ENCODE results near the gene HEXD. TPM values are rescaled to one million over a fixed set of nuclear protein-coding genes. Genes with fewer than 3 reads are reported as not detected.

The HEXD gene
- total and polyA plus RNA-seq, 12 donors = 8.9 to 292 (median 43.8) TPM

DNA sequence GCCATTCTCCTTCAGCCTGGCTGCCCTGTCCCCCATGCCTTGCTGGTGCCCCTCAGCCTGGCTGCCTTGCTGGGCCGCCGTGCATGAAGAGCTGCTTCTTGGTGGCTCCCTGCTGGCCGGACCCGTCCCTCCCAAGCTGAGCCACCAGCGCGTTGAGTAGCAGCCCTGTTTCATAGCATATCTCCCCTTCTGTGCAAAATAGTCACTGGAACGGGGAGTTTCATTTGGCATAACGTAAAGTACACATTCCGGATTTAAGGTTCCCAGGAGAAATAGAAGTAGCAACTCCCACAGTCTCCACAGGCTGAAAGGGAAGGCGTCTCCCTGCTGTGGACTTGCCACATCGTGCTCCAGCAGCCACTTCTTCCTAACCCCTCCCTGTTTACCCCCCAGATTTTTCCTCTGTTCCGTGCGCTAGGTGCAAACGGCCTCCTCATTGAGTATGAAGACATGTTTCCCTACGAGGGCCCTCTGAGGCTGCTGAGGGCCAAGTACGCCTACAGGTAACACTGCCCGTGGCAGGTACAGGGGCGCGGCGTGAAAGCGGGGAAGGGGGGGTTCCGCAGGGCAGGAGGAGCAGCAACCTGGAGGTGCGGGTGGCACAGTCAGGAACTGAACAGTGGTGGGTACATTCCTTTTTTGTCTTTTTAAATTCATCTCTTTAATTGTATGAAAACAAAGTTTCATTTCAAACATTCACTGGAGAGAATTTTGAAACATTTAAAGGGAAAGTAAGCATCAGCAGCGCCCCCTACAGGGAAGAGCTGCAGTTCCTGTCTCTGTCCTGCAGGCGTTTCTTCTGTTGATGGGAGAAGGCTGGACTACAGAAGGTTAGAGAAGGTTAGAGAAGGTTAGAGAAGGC lies 6.1 kb downstream of the HEXD start:
- intact Hi-C loops (cut with DNase I) = no loop called here
- Histone ChIP-seq H3K4me3 (no peak overlapping the region), H3K36me3 (replicated peaks in 1 of 2) (peaks cover 0 to 6% of the 10 kb centered on the region in 2 donors), H3K27me3 (no peaks in the 10 kb centered on the region), H3K4me1 (replicated peaks in 1 of 2) (peaks cover 0 to 3% of the 10 kb centered on the region in 2 donors), H3K27ac (no peak overlapping the region), H3K9me3 (replicated peaks in 1 of 3) (no peaks in the 10 kb centered on the region)
- TF ChIP-seq CTCF (IDR thresholded peaks at IDR 0.05) (peak; percentile 20 to 55 (median 46)), POLR2A (IDR thresholded peaks at IDR 0.05) (no peak)
- DNase-seq = peak in 3 of 7 donors; percentile 41 to 57 (median 57)
- WGBS, 4 donors = 87 to 89% (median 87%) methylated on average over 25 of the region's 25 CpGs

DNA sequence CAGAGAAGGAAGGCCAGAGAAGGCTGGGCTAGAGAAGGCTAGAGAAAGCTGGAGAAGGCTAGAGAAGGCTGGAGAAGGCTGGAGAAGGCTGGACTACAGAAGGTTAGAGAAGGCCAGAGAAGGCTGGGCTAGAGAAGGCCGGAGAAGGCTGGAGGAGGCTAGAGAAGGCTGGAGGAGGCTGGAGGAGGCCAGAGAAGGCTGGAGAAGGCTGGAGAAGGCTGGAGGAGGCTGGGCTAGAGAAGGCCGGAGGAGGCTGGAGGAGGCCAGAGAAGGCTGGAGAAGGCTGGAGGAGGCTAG lies 6.7 kb downstream of the HEXD start:
- 90 to 96% (median 94%) methylated on average over 2 of the region's 2 CpGs for WGBS, 4 donors

DNA sequence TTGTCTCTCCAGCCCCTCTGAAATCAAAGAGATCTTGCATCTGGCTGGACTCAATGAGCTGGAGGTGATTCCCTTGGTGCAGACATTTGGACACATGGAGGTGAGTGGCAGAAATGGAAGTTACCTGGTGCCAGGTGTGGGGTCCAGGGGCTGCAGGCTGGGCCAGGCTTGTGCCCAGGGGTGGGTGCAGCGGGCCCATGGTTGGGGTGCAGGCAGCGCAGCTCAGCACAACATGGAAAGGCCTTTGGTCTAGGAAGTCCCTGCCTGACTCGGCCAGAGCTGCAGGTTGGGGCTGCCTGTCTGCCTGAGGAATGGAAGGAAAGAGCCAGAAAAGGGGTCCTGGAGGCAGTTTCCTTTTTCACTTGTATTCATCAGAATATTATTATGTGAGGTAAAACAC lies 10.4 kb downstream of the HEXD start:
- intact Hi-C loops (cut with DNase I) = loop anchor here in 1 of 2 donors (5.0 kb wide), 1 partner anchor 316 kb away; no protein-coding TSS in a partner anchor
- no peak overlapping the region for H3K27ac ChIP-seq
- TF ChIP-seq CTCF (IDR thresholded peaks at IDR 0.05) (no peak), POLR2A (IDR thresholded peaks at IDR 0.05) (no peak)
- DNase-seq = no peak
- WGBS, 4 donors = 90 to 100% (median 97%) methylated on average over 3 of the region's 3 CpGs
- H3K9me3 ChIP-seq (replicated peaks in 1 of 3) = no peaks in the 10 kb centered on the region
- no peaks in the 10 kb centered on the region for H3K27me3 ChIP-seq
- no peaks in the 10 kb centered on the region for H3K4me1 ChIP-seq (replicated peaks in 1 of 2)
- peaks cover 0 to 4% of the 10 kb centered on the region in 2 donors for H3K36me3 ChIP-seq (replicated peaks in 1 of 2)
- H3K4me3 ChIP-seq = no peak overlapping the region

More for the DNA sequence above, 6.7 kb downstream of the HEXD start:
- Histone ChIP-seq H3K27ac (no peak overlapping the region), H3K27me3 (no peaks in the 10 kb centered on the region), H3K9me3 (replicated peaks in 1 of 3) (no peaks in the 10 kb centered on the region), H3K4me3 (no peak overlapping the region), H3K36me3 (replicated peaks in 1 of 2) (peaks cover 0 to 6% of the 10 kb centered on the region in 2 donors), H3K4me1 (replicated peaks in 1 of 2) (no peaks in the 10 kb centered on the region)
- TF ChIP-seq POLR2A (IDR thresholded peaks at IDR 0.05) (no peak), CTCF (IDR thresholded peaks at IDR 0.05) (no peak)
- intact Hi-C loops (cut with DNase I) = loop anchor here in 1 of 2 donors (5.0 kb wide), 1 partner anchor 313 kb away; no protein-coding TSS in a partner anchor
- no peak for DNase-seq

- 81 to 91% (median 85%) methylated on average over 7 of the region's 7 CpGs for WGBS, 4 donors
- Histone ChIP-seq H3K36me3 (replicated peaks in 1 of 2) (peaks cover 0 to 7% of the 10 kb centered on the region in 2 donors), H3K9me3 (replicated peaks in 1 of 3) (no peaks in the 10 kb centered on the region), H3K27me3 (no peaks in the 10 kb centered on the region), H3K4me3 (no peak overlapping the region), H3K4me1 (replicated peaks in 1 of 2) (no peaks in the 10 kb centered on the region), H3K27ac (no peak overlapping the region)
- TF ChIP-seq POLR2A (IDR thresholded peaks at IDR 0.05) (no peak), CTCF (IDR thresholded peaks at IDR 0.05) (no peak)
- intact Hi-C loops (cut with DNase I) = loop anchor here in 1 of 2 donors (5.0 kb wide), 1 partner anchor 318 kb away; no protein-coding TSS in a partner anchor
- DNase-seq = no peak
Measured at GRCh38 chr17:82429824-82430223, 11.7 kb downstream of the HEXD start.
